ENCODE data around the gene UBE4B.

The UBE4B gene

GRCh38 chr1:10113501-10113900 lies 80.7 kb downstream of the UBE4B start:
- no peak for DNase-seq (ENCODE audit: low read depth, low spot score)

GRCh38 chr1:10114746-10115145 lies 82.0 kb downstream of the UBE4B start:
- DNase-seq (ENCODE audit: low read depth, low spot score), result no peak

- no peak for DNase-seq (ENCODE audit: low read depth, low spot score)
These were observed 84.4 kb downstream of the UBE4B start for GRCh38 chr1:10117132-10117531.

GRCh38 chr1:10117865-10118264 lies 85.1 kb downstream of the UBE4B start:
- no peak for DNase-seq (ENCODE audit: low read depth, low spot score)

GRCh38 chr1:10121688-10122087 lies 88.9 kb downstream of the UBE4B start:
- DNase-seq (ENCODE audit: low read depth, low spot score), result no peak

- DNase-seq (ENCODE audit: low read depth, low spot score), result no peak
These were observed 90.2 kb downstream of the UBE4B start for GRCh38 chr1:10122926-10123325.

GRCh38 chr1:10128101-10128765 lies 95.5 kb downstream of the UBE4B start:
- DNase-seq (ENCODE audit: low read depth, low spot score), result no peak

GRCh38 chr1:10132316-10132715 lies 99.6 kb downstream of the UBE4B start:
- no peak for DNase-seq (ENCODE audit: low read depth, low spot score)

- no peak for DNase-seq (ENCODE audit: low read depth, low spot score)
These were observed 100.1 kb downstream of the UBE4B start for GRCh38 chr1:10132852-10133251.

GRCh38 chr1:10140981-10141380 lies 108.2 kb downstream of the UBE4B start:
- no peak for DNase-seq (ENCODE audit: low read depth, low spot score)

GRCh38 chr1:10143961-10144485 lies 111.3 kb downstream of the UBE4B start:
- no peak for DNase-seq (ENCODE audit: low read depth, low spot score)

GRCh38 chr1:10146391-10146790 lies 113.6 kb downstream of the UBE4B start:
- DNase-seq (ENCODE audit: low read depth, low spot score), result no peak

GRCh38 chr1:10149231-10149630 lies 116.5 kb downstream of the UBE4B start:
- DNase-seq (ENCODE audit: low read depth, low spot score), result no peak

GRCh38 chr1:10152709-10153284 lies 120.0 kb downstream of the UBE4B start:
- peak; percentile 6 for DNase-seq (ENCODE audit: low read depth, low spot score)

GRCh38 chr1:10155087-10155712 lies 122.4 kb downstream of the UBE4B start:
- peak; percentile 9 for DNase-seq (ENCODE audit: low read depth, low spot score)

- no peak for DNase-seq (ENCODE audit: low read depth, low spot score)
These were observed 127.4 kb downstream of the UBE4B start for GRCh38 chr1:10160173-10160572.

GRCh38 chr1:10160907-10161490 lies 128.2 kb downstream of the UBE4B start:
- DNase-seq (ENCODE audit: low read depth, low spot score), result no peak

GRCh38 chr1:10161541-10162290 lies 129.0 kb downstream of the UBE4B start:
- no peak for DNase-seq (ENCODE audit: low read depth, low spot score)

GRCh38 chr1:10168912-10169514 lies 136.3 kb downstream of the UBE4B start:
- DNase-seq (ENCODE audit: low read depth, low spot score), result no peak

- DNase-seq (ENCODE audit: low read depth, low spot score), result no peak
These were observed 137.4 kb downstream of the UBE4B start for GRCh38 chr1:10170239-10170574.

GRCh38 chr1:10171105-10171767 lies 138.5 kb downstream of the UBE4B start:
- no peak for DNase-seq (ENCODE audit: low read depth, low spot score)
